DND-41 (cell line): Measurements from ENCODE around the gene FNBP1.

ENCODE experiments used
- ATAC-seq: fragments of 200-7000 bp; cut with Tn5 transposase; 3 replicates; pipeline ENCODE4 v1.9.1; 2021; ENCODE audit warnings: low read depth; ENCODE audit not compliant: insufficient read depth
- DNase-seq: peaks from one replicate; pipeline ENCODE4 v3.0.0-alpha.2; 2020
- H2AFZ ChIP-seq: 2 replicates; pipeline ENCODE4 v1.6.0; 2012; ENCODE audit warnings: low read depth, low read length
- H3K27ac ChIP-seq: 2 replicates; pipeline ENCODE4 v1.5.1; 2012; ENCODE audit warnings: low read length, inconsistent platforms
- H3K27me3 ChIP-seq: fragments of 200-600 bp; sonication (generic); 2 replicates; pipeline ENCODE4 v1.6.0; 2012; ENCODE audit warnings: low read length, mild to moderate bottlenecking, inconsistent platforms; ENCODE audit not compliant: insufficient read depth, poor library complexity
- H3K36me3 ChIP-seq: 2 replicates; pipeline ENCODE4 v1.5.1; 2012; ENCODE audit warnings: low read length, inconsistent platforms; ENCODE audit not compliant: insufficient read depth
- H3K4me1 ChIP-seq: 2 replicates; pipeline ENCODE4 v1.5.1; 2012; ENCODE audit warnings: mild to moderate bottlenecking, low read length; ENCODE audit not compliant: insufficient read depth
- H3K4me2 ChIP-seq: 2 replicates; pipeline ENCODE4 v1.6.0; 2012; ENCODE audit warnings: mild to moderate bottlenecking, moderate library complexity, low read length, inconsistent platforms; ENCODE audit not compliant: insufficient read depth
- H3K4me3 ChIP-seq, 2 experiments: fragments of 200-600 bp in 1 of 2; shearing (Covaris generic) in 1 of 2; 2 replicates each; pipeline ENCODE4 v1.5.1; 2012 to 2016; ENCODE audit warnings: inconsistent platforms in 2 of 2, low read length in 2 of 2, mild to moderate bottlenecking in 2 of 2, low read depth in 1 of 2, moderate library complexity in 1 of 2
- H3K79me2 ChIP-seq: 2 replicates; pipeline ENCODE4 v1.6.0; 2012; ENCODE audit warnings: low read length, inconsistent platforms; ENCODE audit not compliant: insufficient read depth
- H3K9ac ChIP-seq: 2 replicates; pipeline ENCODE4 v1.6.0; 2012; ENCODE audit warnings: low read depth, mild to moderate bottlenecking, inconsistent platforms, low read length, moderate library complexity
- H3K9me3 ChIP-seq: 2 replicates; pipeline ENCODE4 v1.5.1; 2012; ENCODE audit warnings: low read length, moderate library complexity, mild to moderate bottlenecking, inconsistent platforms; ENCODE audit not compliant: insufficient read depth, severe bottlenecking
- H4K20me1 ChIP-seq: 2 replicates; pipeline ENCODE4 v1.6.0; 2012; ENCODE audit warnings: low read length; ENCODE audit not compliant: insufficient read depth
- CTCF ChIP-seq: IDR thresholded peaks from 2 replicates; pipeline ENCODE4 v1.5.1; 2012; ENCODE audit warnings: borderline replicate concordance, low read length, moderate library complexity, mild to moderate bottlenecking; ENCODE audit not compliant: poor library complexity, severe bottlenecking; ENCODE audit errors: extremely low read depth
- EZH2 ChIP-seq: IDR thresholded peaks from 3 replicates; pipeline ENCODE4 v1.6.1; 2012; ENCODE audit warnings: borderline replicate concordance, low read depth, mild to moderate bottlenecking, moderate library complexity, low read length, inconsistent platforms; ENCODE audit not compliant: severe bottlenecking

The FNBP1 gene

GRCh38 chr9:129879991-129880653, 162.9 kb downstream of the FNBP1 start:
- no peak overlapping the region for H2AFZ ChIP-seq
- no peak overlapping the region for H3K4me3 ChIP-seq
- H3K9ac ChIP-seq: no peak overlapping the region; the same call in 1 of the 2 replicates
- H4K20me1 ChIP-seq: no peaks in the 10 kb centered on the region
- no peaks in the 10 kb centered on the region for H3K9me3 ChIP-seq
- ATAC-seq: no peak
- H3K4me1 ChIP-seq: peaks cover 38% of the 10 kb centered on the region
- no peaks in the 10 kb centered on the region for H3K27me3 ChIP-seq
- H3K27ac ChIP-seq: peak overlapping the region; percentile 54; the same call in 1 of the 2 replicates
- TF ChIP-seq EZH2: no peak
- no peak overlapping the region for H3K4me2 ChIP-seq
- no peak for DNase-seq
- peaks cover 19% of the 10 kb centered on the region for H3K79me2 ChIP-seq
- H3K36me3 ChIP-seq: peaks cover 42% of the 10 kb centered on the region

GRCh38 chr9:129879103-129879699, 163.8 kb downstream of the FNBP1 start:
- Histone ChIP-seq H3K4me1 (peaks cover 29% of the 10 kb centered on the region), H3K79me2 (peaks cover 12% of the 10 kb centered on the region), H3K4me2 (no peak overlapping the region), H3K27me3 (no peaks in the 10 kb centered on the region), H4K20me1 (no peaks in the 10 kb centered on the region), H2AFZ (no peak overlapping the region), H3K9me3 (no peaks in the 10 kb centered on the region), H3K4me3 (no peak overlapping the region), H3K9ac (no peak overlapping the region), H3K36me3 (peaks cover 46% of the 10 kb centered on the region), H3K27ac (no peak overlapping the region)
- ATAC-seq (no peak), DNase-seq (no peak)
- TF ChIP-seq EZH2: no peak

GRCh38 chr9:129878291-129878690, 164.7 kb downstream of the FNBP1 start:
- Histone ChIP-seq H3K4me3 (no peak overlapping the region), H3K4me1 (peaks cover 21% of the 10 kb centered on the region), H2AFZ (no peak overlapping the region), H3K9me3 (no peaks in the 10 kb centered on the region), H3K79me2 (peaks cover 4% of the 10 kb centered on the region; the same call in 1 of the 2 replicates), H3K9ac (no peak overlapping the region), H3K27ac (no peak overlapping the region), H4K20me1 (no peaks in the 10 kb centered on the region), H3K27me3 (no peaks in the 10 kb centered on the region), H3K36me3 (peaks cover 50% of the 10 kb centered on the region), H3K4me2 (no peak overlapping the region)
- TF ChIP-seq CTCF (no peak), EZH2 (no peak)
- DNase-seq (no peak), ATAC-seq (no peak)

- Histone ChIP-seq H3K9me3 (no peaks in the 10 kb centered on the region), H3K79me2 (no peaks in the 10 kb centered on the region), H3K27ac (peak overlapping the region; percentile 41; the same call in 1 of the 2 replicates), H3K36me3 (peaks cover 43% of the 10 kb centered on the region), H3K4me3 (no peak overlapping the region), H3K4me1 (peaks cover 13% of the 10 kb centered on the region), H3K27me3 (no peaks in the 10 kb centered on the region), H4K20me1 (no peaks in the 10 kb centered on the region), H2AFZ (no peak overlapping the region), H3K9ac (no peak overlapping the region), H3K4me2 (no peak overlapping the region)
- no peak for ATAC-seq
- DNase-seq: no peak
- no peak for TF ChIP-seq CTCF
- no peak for TF ChIP-seq EZH2
Measured at GRCh38 chr9:129876815-129877214, 166.2 kb downstream of the FNBP1 start.
